PC-3 (cell line): ENCODE data around the gene MYH14. TPM values are rescaled to one million over a fixed set of nuclear protein-coding genes. Genes with fewer than 3 reads are reported as not detected.
A peak's percentile ranks its signal among the peaks of the same experiment; 100 is the strongest.

Experiments
- ATAC-seq: fragments of 200-7000 bp; cut with Tn5 transposase; 2 replicates; pipeline ENCODE4 v1.9.1; 2020; ENCODE audit warnings: mild to moderate bottlenecking, moderate library complexity
- BruUV-seq: library from RNA; stranded (reverse); fragments of 400-500 nt; replicated peaks from 2 replicates; lab custom pipeline; 2021; lab: Mats Ljungman, UMichigan
- CTCF ChIA-PET: fragments of 300-600 bp; sonication (Branson Sonifier 250); formaldehyde crosslinking; loops from one replicate; lab custom pipeline; 2022; ENCODE audit warnings: antibody characterized with exemption; lab: Charles Lee
- POLR2A ChIA-PET: fragments of 300-600 bp; sonication (Branson Sonifier 250); formaldehyde crosslinking; loops from one replicate; lab custom pipeline; 2022; ENCODE audit warnings: antibody characterized with exemption; ENCODE audit not compliant: unreplicated experiment; lab: Charles Lee
- DNase-seq: peaks from one replicate; pipeline ENCODE4 v3.0.0-alpha.2; 2015
- H2AFZ ChIP-seq: fragments of 300-600 bp; sonication (generic); 2 replicates; pipeline ENCODE4 v1.6.0; 2016; ENCODE audit warnings: antibody characterized with exemption, low read length
- H3F3A ChIP-seq: fragments of 300-600 bp; sonication (generic); one replicate; pipeline ENCODE4 v1.6.0; 2017; ENCODE audit warnings: antibody characterized with exemption, low read length, control low read depth, mild to moderate bottlenecking; ENCODE audit not compliant: unreplicated experiment
- H3K27ac ChIP-seq: fragments of 300-600 bp; sonication (generic); 2 replicates; pipeline ENCODE4 v1.5.1; 2016; ENCODE audit warnings: mild to moderate bottlenecking, low read length
- H3K27me3 ChIP-seq: fragments of 300-600 bp; sonication (generic); 2 replicates; pipeline ENCODE4 v1.6.1; 2016; ENCODE audit warnings: low read length, mixed read lengths
- H3K36me3 ChIP-seq: fragments of 300-600 bp; sonication (generic); 2 replicates; pipeline ENCODE4 v1.6.1; 2016; ENCODE audit warnings: low read depth, mixed run types, low read length, mixed read lengths
- H3K4me1 ChIP-seq: fragments of 300-600 bp; sonication (generic); 2 replicates; pipeline ENCODE4 v1.5.1; 2016; ENCODE audit warnings: low read length; ENCODE audit not compliant: insufficient read depth
- H3K4me2 ChIP-seq: fragments of 300-600 bp; sonication (generic); 2 replicates; pipeline ENCODE4 v1.6.0; 2016; ENCODE audit warnings: low read length
- H3K4me3 ChIP-seq: fragments of 300-600 bp; sonication (generic); 2 replicates; pipeline ENCODE4 v1.5.1; 2016; ENCODE audit warnings: mild to moderate bottlenecking, low read length, mixed read lengths
- H3K79me2 ChIP-seq: fragments of 300-600 bp; sonication (generic); 2 replicates; pipeline ENCODE4 v1.6.1; 2017; ENCODE audit warnings: low read length, mixed read lengths
- H3K9ac ChIP-seq: fragments of 300-600 bp; sonication (generic); 2 replicates; pipeline ENCODE4 v1.6.0; 2016; ENCODE audit warnings: mild to moderate bottlenecking, low read length
- H3K9me2 ChIP-seq: fragments of 300-600 bp; sonication (generic); replicated peaks from 2 replicates; pipeline ENCODE4 v1.6.1; 2016; ENCODE audit warnings: mixed run types, low read length, mixed read lengths
- H3K9me3 ChIP-seq: fragments of 300-600 bp; sonication (generic); 2 replicates; pipeline ENCODE4 v1.6.1; 2016; ENCODE audit warnings: low read length, mixed read lengths
- H4K20me1 ChIP-seq: fragments of 300-600 bp; sonication (generic); 2 replicates; pipeline ENCODE4 v1.6.1; 2016; ENCODE audit warnings: low read length, mixed read lengths
- CTCF ChIP-seq: fragments of 300-600 bp; sonication (generic); conservative IDR thresholded peaks from 2 replicates; pipeline ENCODE4 v1.5.1; 2017; ENCODE audit warnings: antibody characterized with exemption, low read depth, mild to moderate bottlenecking, low read length
- EZH2 ChIP-seq: fragments of 300-600 bp; sonication (generic); IDR thresholded peaks from one replicate; pipeline ENCODE4 v1.6.1; 2017; ENCODE audit warnings: antibody characterized with exemption, mild to moderate bottlenecking, low read length; ENCODE audit not compliant: unreplicated experiment
- EZH2phosphoT487 ChIP-seq: fragments of 300-600 bp; sonication (generic); IDR thresholded peaks from 2 replicates; pipeline ENCODE4 v1.6.1; 2018; ENCODE audit warnings: mild to moderate bottlenecking, antibody characterized with exemption, low read length, borderline replicate concordance
- intact Hi-C: fragments of 100-400 bp; cut with micrococcal nuclease; formaldehyde crosslinking; loops from 2 replicates; pipeline ENCODE4 v1.9.0; 2023
- total RNA-seq: library from RNA; depleted of rRNA; stranded (reverse); fragments of >200 nt; gene quantifications from 2 replicates; pipeline ENCODE4 v1.2.3, GENCODE V29; 2014

MYH14 gene
- total RNA-seq, 1 experiment from 2014 or later, result 20.2 TPM

GRCh38 chr19:50175924-50176323, 27.5 kb upstream of the MYH14 start:
- Histone ChIP-seq H3K4me1 (peaks cover 19% of the 10 kb centered on the region), H3K4me2 (no peak overlapping the region), H3F3A (no peaks in the 10 kb centered on the region), H3K36me3 (no peaks in the 10 kb centered on the region), H2AFZ (no peak overlapping the region; the same call in 1 of the 2 replicates), H3K9ac (no peak overlapping the region), H3K9me3 (no peaks in the 10 kb centered on the region), H3K4me3 (no peak overlapping the region), H3K79me2 (no peaks in the 10 kb centered on the region), H3K27me3 (no peaks in the 10 kb centered on the region), H3K9me2 (no peaks in the 10 kb centered on the region), H3K27ac (no peak overlapping the region), H4K20me1 (no peaks in the 10 kb centered on the region)
- ATAC-seq (no peak), DNase-seq (no peak)
- intact Hi-C loops, result no loop called here
- POLR2A ChIA-PET, result no interaction called here
- CTCF ChIA-PET, result no interaction called here
- TF ChIP-seq EZH2 (no peak), CTCF (no peak), EZH2phosphoT487 (no peak)
- no TSS peak for BruUV-seq

GRCh38 chr19:50176775-50177174, 26.6 kb upstream of the MYH14 start:
- H3K4me3 ChIP-seq, result no peak overlapping the region
- ATAC-seq (no peak), DNase-seq (no peak)
- H3K79me2 ChIP-seq, result no peaks in the 10 kb centered on the region
- no peak overlapping the region for H2AFZ ChIP-seq
- H4K20me1 ChIP-seq, result no peaks in the 10 kb centered on the region
- H3F3A ChIP-seq, result no peaks in the 10 kb centered on the region
- H3K9me3 ChIP-seq, result no peaks in the 10 kb centered on the region
- H3K4me1 ChIP-seq, result peaks cover 16% of the 10 kb centered on the region
- no peak overlapping the region for H3K4me2 ChIP-seq
- TF ChIP-seq CTCF, result no peak
- TF ChIP-seq EZH2, result no peak
- TF ChIP-seq EZH2phosphoT487, result no peak
- intact Hi-C loops, result no loop called here
- BruUV-seq, result no TSS peak
- H3K27me3 ChIP-seq, result no peaks in the 10 kb centered on the region
- CTCF ChIA-PET, result no interaction called here
- H3K27ac ChIP-seq, result no peak overlapping the region
- H3K9me2 ChIP-seq, result no peaks in the 10 kb centered on the region
- no peaks in the 10 kb centered on the region for H3K36me3 ChIP-seq
- POLR2A ChIA-PET, result interaction anchor here (0.7 kb wide), 1 partner anchor 18 kb away, joined by 7 read pairs; no protein-coding TSS in a partner anchor
- no peak overlapping the region for H3K9ac ChIP-seq

GRCh38 chr19:50178320-50178719, 25.1 kb upstream of the MYH14 start:
- Histone ChIP-seq H3K4me3 (no peak overlapping the region), H3K4me2 (no peak overlapping the region), H3K9ac (no peak overlapping the region), H3K9me3 (no peaks in the 10 kb centered on the region), H2AFZ (no peak overlapping the region), H3F3A (no peaks in the 10 kb centered on the region), H3K4me1 (peaks cover 10% of the 10 kb centered on the region), H3K27me3 (no peaks in the 10 kb centered on the region), H4K20me1 (no peaks in the 10 kb centered on the region), H3K27ac (peak overlapping the region; percentile 13; the same call in 1 of the 2 replicates), H3K9me2 (no peaks in the 10 kb centered on the region), H3K79me2 (no peaks in the 10 kb centered on the region), H3K36me3 (no peaks in the 10 kb centered on the region)
- POLR2A ChIA-PET, result no interaction called here
- no TSS peak for BruUV-seq
- intact Hi-C loops, result no loop called here
- ATAC-seq (no peak; the same call in 1 of the 2 replicates), DNase-seq (peak; percentile 41)
- CTCF ChIA-PET, result interaction anchor here (0.5 kb wide), 1 partner anchor 308 kb away, joined by 3 read pairs; no protein-coding TSS in a partner anchor
- TF ChIP-seq CTCF (no peak), EZH2phosphoT487 (no peak), EZH2 (no peak)
